ENCODE results near the gene FBXW7.

- TF ChIP-seq MIER2 (CRISPR knock-in tag; IDR thresholded peaks at IDR 0.05) = no peak
- TF ChIP-seq ZFX (CRISPR knock-in tag; IDR thresholded peaks at IDR 0.05; ENCODE audit: low read depth) = no peak
- no peak for TF ChIP-seq SAFB2 (CRISPR knock-in tag; IDR thresholded peaks at IDR 0.05; ENCODE audit: borderline replicate concordance, low read depth)
- no peak for TF ChIP-seq NFE2L1 (CRISPR knock-in tag; IDR thresholded peaks at IDR 0.05; ENCODE audit: borderline replicate concordance)
- no peak for TF ChIP-seq ZBTB3 (CRISPR knock-in tag; IDR thresholded peaks at IDR 0.05; ENCODE audit: borderline replicate concordance, low read depth)
- no peak for TF ChIP-seq HNRNPH1 (optimal IDR thresholded peaks at IDR 0.05; ENCODE audit: low read depth, low read length)
- TF ChIP-seq SIN3A (IDR thresholded peaks at IDR 0.05; ENCODE audit: borderline replicate concordance, low read depth, low read length) = no peak
- TF ChIP-seq ATRX (CRISPR knock-in tag; IDR thresholded peaks at IDR 0.05; ENCODE audit: borderline replicate concordance) = no peak
- TF ChIP-seq ZSCAN20 (CRISPR knock-in tag; IDR thresholded peaks at IDR 0.05; ENCODE audit: borderline replicate concordance) = no peak
- no peak for TF ChIP-seq STAT6 (CRISPR knock-in tag; IDR thresholded peaks at IDR 0.05; ENCODE audit: borderline replicate concordance)
Observed at GRCh38 chr4:152281822-152282221, 254.1 kb downstream of the FBXW7 start.

All from HepG2 (cell line).